WERI-Rb-1 (cell line): ENCODE data around the gene OTOA.
A peak's percentile ranks its signal among the peaks of the same experiment; 100 is the strongest.

Source experiments
- DNase-seq: peaks from one replicate; pipeline ENCODE4 v3.0.0-alpha.2; 2020
- H3K27ac ChIP-seq: fragments of 250-450 bp; sonication (Bioruptor Pico); 2 replicates; pipeline ENCODE4 v1.5.1; 2020; ENCODE audit warnings: mild to moderate bottlenecking, moderate library complexity
- H3K27me3 ChIP-seq: fragments of 250-450 bp; sonication (Bioruptor Pico); 2 replicates; pipeline ENCODE4 v1.5.1; 2021; ENCODE audit warnings: mild to moderate bottlenecking, low read depth, moderate library complexity; ENCODE audit not compliant: insufficient read depth, severe bottlenecking
- H3K36me3 ChIP-seq: fragments of 250-450 bp; sonication (Bioruptor Pico); 2 replicates; pipeline ENCODE4 v1.5.1; 2020; ENCODE audit warnings: mild to moderate bottlenecking, moderate library complexity
- H3K4me3 ChIP-seq: 2 replicates; pipeline ENCODE4 v1.5.1; 2011; ENCODE audit warnings: low read depth, mild to moderate bottlenecking, control low read depth, low read length
- H3K9me3 ChIP-seq: fragments of 250-450 bp; sonication (Bioruptor Pico); 2 replicates; pipeline ENCODE4 v1.5.1; 2021; ENCODE audit warnings: mild to moderate bottlenecking, moderate library complexity; ENCODE audit not compliant: severe bottlenecking
- TF ChIP-seq, protein P1 (sequence below): IDR thresholded peaks from 2 replicates; pipeline ENCODE4 v1.5.1; 2011; ENCODE audit warnings: low read depth, mild to moderate bottlenecking, control low read depth, inconsistent platforms, low read length

OTOA gene

DNA sequence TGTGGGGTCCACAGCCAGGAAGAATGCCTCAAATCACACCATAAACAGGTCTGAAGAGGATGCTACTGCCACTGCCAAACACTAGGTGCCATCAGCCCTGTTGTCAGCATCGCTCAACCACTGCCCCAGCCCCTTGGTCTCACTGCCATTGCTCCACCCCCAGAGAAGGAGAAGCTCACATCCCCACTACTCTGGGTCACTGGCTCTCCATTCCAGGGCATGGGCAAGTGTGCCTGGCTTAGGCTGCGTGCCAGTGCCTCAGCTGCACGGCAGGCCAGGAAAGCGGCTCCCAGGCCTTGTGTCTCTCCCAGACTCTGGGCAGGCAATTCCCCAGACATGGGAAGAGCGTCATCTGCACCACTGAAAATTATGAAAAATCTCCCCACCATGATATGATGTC is 10.2 kb upstream of the OTOA start:
- Histone ChIP-seq H3K36me3 (peaks cover 9% of the 10 kb centered on the region), H3K4me3 (no peak overlapping the region), H3K27me3 (no peaks in the 10 kb centered on the region), H3K27ac (no peak overlapping the region), H3K9me3 (no peaks in the 10 kb centered on the region)
- no peak for DNase-seq
- TF ChIP-seq, protein P1, sequence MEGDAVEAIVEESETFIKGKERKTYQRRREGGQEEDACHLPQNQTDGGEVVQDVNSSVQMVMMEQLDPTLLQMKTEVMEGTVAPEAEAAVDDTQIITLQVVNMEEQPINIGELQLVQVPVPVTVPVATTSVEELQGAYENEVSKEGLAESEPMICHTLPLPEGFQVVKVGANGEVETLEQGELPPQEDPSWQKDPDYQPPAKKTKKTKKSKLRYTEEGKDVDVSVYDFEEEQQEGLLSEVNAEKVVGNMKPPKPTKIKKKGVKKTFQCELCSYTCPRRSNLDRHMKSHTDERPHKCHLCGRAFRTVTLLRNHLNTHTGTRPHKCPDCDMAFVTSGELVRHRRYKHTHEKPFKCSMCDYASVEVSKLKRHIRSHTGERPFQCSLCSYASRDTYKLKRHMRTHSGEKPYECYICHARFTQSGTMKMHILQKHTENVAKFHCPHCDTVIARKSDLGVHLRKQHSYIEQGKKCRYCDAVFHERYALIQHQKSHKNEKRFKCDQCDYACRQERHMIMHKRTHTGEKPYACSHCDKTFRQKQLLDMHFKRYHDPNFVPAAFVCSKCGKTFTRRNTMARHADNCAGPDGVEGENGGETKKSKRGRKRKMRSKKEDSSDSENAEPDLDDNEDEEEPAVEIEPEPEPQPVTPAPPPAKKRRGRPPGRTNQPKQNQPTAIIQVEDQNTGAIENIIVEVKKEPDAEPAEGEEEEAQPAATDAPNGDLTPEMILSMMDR: no peak

DNA sequence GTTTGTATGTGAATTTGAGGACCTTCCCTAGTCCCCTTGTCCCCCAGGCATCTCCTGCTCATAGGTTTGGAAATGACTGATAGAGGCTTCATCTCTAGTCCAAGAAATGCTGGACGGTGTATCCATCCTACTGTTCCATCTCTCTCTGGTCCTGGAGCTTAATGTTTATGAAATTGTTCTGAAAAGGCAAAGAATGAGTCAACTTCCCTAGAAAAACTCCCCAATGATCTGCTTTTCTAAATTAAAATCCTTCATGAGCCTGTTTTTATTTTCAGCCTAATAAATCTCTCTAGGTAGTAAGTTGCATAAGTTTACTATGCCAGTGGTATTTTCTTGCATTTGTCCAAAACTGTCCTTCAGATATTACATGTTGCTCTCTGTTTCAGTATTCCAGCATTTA is 9.3 kb upstream of the OTOA start:
- Histone ChIP-seq H3K27ac (no peak overlapping the region), H3K27me3 (no peaks in the 10 kb centered on the region), H3K36me3 (peaks cover 9% of the 10 kb centered on the region), H3K9me3 (no peaks in the 10 kb centered on the region), H3K4me3 (no peak overlapping the region)
- TF ChIP-seq, protein P1: no peak
- DNase-seq: no peak

DNA sequence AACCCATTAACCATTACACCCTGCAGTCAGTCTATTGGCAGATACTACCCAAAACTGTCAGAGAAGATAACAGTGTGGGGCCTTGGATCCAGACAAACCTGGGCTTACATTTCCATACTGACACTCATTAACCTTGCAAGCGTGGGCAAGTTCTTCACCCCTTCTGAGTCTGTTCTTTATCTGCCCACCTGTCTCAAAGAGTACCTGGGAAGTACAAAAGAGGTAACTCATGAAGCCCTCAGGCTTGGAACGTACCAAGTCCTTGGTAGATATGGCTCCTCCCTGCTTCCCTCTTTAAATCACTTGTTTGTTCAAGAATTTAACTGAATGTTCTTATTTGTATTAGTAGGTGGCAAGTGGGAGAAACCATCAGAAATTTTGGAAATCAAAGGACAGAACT is 8.9 kb upstream of the OTOA start:
- Histone ChIP-seq H3K4me3 (no peak overlapping the region), H3K27ac (no peak overlapping the region), H3K27me3 (no peaks in the 10 kb centered on the region), H3K9me3 (no peaks in the 10 kb centered on the region), H3K36me3 (peaks cover 9% of the 10 kb centered on the region)
- no peak for DNase-seq
- TF ChIP-seq, protein P1: no peak

DNA sequence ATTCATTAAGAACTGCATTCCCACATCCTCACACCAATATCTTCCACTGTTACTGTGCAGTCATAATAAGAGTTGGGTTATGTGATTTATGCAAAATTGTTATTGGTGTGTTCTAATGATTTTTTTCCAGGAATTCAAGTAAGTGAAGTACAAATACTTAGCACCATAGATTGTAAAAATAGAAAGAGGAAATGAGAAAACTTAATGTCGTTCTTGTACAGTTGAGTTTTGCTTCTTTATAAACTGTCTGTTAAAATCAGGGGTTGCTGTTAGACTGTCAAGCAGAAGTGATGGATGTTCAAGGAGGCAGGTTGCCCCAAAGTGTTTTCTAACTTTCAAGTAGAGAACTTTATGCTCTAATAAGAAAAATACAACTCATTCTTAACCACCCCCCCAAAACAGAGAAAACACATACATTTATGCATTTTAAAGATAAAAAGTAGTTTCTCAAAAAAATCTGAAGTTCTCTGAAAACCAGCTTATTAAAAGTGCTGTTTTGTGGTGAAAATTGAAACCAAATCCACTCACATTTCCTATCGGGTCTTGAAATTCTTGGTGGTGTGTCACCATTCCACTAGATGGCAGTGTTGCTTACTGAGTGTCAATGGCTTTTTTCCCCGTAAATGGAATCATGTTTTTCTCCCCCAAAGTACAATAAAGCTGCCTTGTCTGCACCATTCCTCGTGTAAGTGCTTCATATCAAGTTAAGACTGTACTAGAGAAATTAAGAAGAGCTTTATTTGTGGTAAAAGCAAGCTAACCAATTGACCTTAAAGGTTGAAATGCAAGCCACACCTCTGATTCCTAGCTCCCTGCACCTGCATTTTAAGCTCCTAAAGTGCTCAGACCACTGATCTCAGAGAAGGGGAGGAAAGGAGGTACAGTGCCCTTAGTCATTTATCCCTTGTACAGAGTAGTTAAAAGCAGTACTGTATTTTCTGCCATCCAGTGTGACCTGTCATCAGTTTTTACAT is 6.7 kb upstream of the OTOA start:
- Histone ChIP-seq H3K27ac (no peak overlapping the region), H3K4me3 (no peak overlapping the region), H3K36me3 (peaks cover 9% of the 10 kb centered on the region), H3K9me3 (no peaks in the 10 kb centered on the region), H3K27me3 (no peaks in the 10 kb centered on the region)
- peak; percentile 38 for DNase-seq
- TF ChIP-seq, protein P1: peak; percentile 75

DNA sequence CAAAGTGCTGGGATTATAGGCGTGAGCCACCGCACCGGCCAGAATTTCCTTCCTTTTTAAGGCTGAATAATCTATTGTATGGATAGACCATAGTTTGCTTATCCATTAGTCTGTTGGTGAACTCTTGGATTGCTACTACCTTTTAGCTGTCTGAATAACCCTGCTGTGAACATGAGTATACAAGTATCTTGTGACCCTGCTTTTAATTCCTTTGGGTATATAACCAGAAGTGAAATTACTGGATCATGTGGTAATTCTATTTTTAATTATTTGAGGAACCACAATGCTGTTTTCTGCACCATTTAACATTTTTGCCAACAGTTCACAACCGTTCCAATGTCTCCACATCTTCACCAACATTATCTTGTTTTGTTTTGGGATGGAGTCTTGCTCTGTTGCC is 4.6 kb upstream of the OTOA start:
- TF ChIP-seq, protein P1: no peak
- peaks cover 9% of the 10 kb centered on the region for H3K36me3 ChIP-seq
- no peaks in the 10 kb centered on the region for H3K9me3 ChIP-seq
- H3K4me3 ChIP-seq: no peak overlapping the region
- H3K27me3 ChIP-seq: no peaks in the 10 kb centered on the region
- no peak overlapping the region for H3K27ac ChIP-seq
- DNase-seq: no peak
